ENCODE measurements around the gene NDUFB4. TPM values are rescaled to one million over a fixed set of nuclear protein-coding genes. Genes with fewer than 3 reads are reported as not detected.

Gene NDUFB4
- total and polyA plus RNA-seq, 2 experiments from 2014 or later: 105 to 250 TPM

DNA sequence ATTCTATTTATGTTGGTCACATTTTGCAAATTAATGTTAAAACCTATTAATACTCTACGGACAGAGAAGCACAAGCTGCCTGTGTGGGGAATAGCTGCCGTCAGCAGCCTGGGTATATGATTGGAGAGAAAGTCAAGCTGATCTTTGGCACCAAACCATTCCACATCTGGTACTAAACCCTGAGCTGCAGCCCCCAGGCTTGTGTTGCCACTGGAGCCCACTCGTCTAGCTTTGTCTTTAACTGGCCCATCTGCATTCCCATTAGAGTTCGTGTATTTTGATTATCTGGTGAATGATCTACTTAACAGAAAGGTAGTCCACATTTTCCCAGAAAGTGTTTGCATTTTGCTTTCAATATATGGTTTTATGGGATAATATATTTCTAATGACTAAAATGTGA, 5.4 kb downstream of the NDUFB4 start:
- Histone ChIP-seq H3K4me1 (ENCODE audit: insufficient read depth) (no peaks in the 10 kb centered on the region), H4K20me1 (ENCODE audit: insufficient read depth) (no peaks in the 10 kb centered on the region), H3F3A (ENCODE audit: insufficient read depth) (peaks cover 27% of the 10 kb centered on the region), H3K27me3 (replicated peaks; ENCODE audit: insufficient read depth) (no peaks in the 10 kb centered on the region), H3K4me2 (ENCODE audit: unreplicated experiment) (no peak overlapping the region), H3K36me3 (ENCODE audit: low read depth) (peaks cover 21% of the 10 kb centered on the region), H3K27ac (no peak overlapping the region), H2AFZ (no peak overlapping the region), H3K9me3 (ENCODE audit: low read depth) (no peaks in the 10 kb centered on the region), H3K79me2 (ENCODE audit: insufficient read depth) (peaks cover 24% of the 10 kb centered on the region), H3K4me3 (no peak overlapping the region), H3K9me2 (ENCODE audit: insufficient read depth) (no peaks in the 10 kb centered on the region), H3K9ac (no peak overlapping the region)
- no peak for DNase-seq
- 71% methylated on average over 4 of the region's 4 CpGs for WGBS, 2 experiments (ENCODE audit: low coverage in 1 of 2, low lambda C conversion rate in 2 of 2, missing lambda C conversion rate in 2 of 2)
- TF ChIP-seq EZH2phosphoT487 (IDR thresholded peaks at IDR 0.05; ENCODE audit: insufficient read depth, low read depth) (no peak), EZH2 (IDR thresholded peaks at IDR 0.05; ENCODE audit: insufficient read depth, poor library complexity, severe bottlenecking) (no peak)
- in situ Hi-C loops (cut with MboI): no loop called here

DNA sequence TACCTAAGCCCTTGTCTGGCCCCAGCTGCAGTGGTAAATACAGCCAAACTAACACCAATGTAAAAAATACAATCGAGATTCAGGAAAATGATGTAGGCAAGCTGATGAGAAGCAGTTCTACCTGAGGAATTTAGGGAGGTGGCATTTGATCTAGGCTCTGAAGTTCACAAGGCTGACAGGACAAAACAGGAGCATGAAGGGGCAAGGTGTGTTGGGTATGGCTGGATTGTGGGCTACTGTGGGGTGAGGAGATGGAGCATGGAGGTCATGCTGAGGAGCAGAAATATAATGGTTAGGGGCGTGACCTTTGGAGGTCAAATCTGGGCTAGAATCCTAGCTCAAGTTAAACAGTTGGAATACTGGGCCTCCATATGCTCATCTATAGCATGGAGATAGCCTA, 6.5 kb downstream of the NDUFB4 start:
- Histone ChIP-seq H3K4me1 (ENCODE audit: insufficient read depth) (no peaks in the 10 kb centered on the region), H3K36me3 (ENCODE audit: low read depth) (peaks cover 21% of the 10 kb centered on the region)

DNA sequence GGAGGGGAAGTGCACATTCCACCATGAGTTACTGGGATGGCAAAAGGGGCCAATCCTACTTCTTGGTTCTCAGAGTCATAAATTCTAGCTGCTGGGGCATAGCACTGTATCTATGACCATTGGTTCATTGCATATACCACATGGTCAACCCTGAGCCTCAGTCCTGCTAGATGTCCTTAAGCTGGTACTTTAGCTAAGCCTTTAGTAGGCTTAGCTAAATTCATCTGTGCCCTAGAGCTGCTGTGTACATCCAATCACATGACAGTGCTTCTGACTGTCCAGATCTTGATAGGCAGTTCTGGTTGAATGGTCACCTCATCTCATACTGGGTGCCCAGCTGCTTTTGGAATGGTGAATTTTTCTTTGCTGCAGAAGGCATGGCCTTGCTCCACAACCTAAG, 8.2 kb downstream of the NDUFB4 start:
- Histone ChIP-seq H3K4me1 (ENCODE audit: insufficient read depth) (no peaks in the 10 kb centered on the region), H3K9ac (no peak overlapping the region), H3K9me2 (ENCODE audit: insufficient read depth) (no peaks in the 10 kb centered on the region), H2AFZ (no peak overlapping the region), H3K27me3 (replicated peaks; ENCODE audit: insufficient read depth) (no peaks in the 10 kb centered on the region), H3K4me2 (ENCODE audit: unreplicated experiment) (no peak overlapping the region), H3K36me3 (ENCODE audit: low read depth) (peaks cover 15% of the 10 kb centered on the region), H4K20me1 (ENCODE audit: insufficient read depth) (no peaks in the 10 kb centered on the region), H3K9me3 (ENCODE audit: low read depth) (no peaks in the 10 kb centered on the region), H3K79me2 (ENCODE audit: insufficient read depth) (no peaks in the 10 kb centered on the region), H3K27ac (no peak overlapping the region), H3K4me3 (no peak overlapping the region), H3F3A (ENCODE audit: insufficient read depth) (peaks cover 24% of the 10 kb centered on the region)
- no peak for TF ChIP-seq EZH2 (IDR thresholded peaks at IDR 0.05; ENCODE audit: insufficient read depth, poor library complexity, severe bottlenecking)
- no peak for TF ChIP-seq EZH2phosphoT487 (IDR thresholded peaks at IDR 0.05; ENCODE audit: insufficient read depth, low read depth)
- no peak for DNase-seq
- in situ Hi-C loops (cut with MboI): no loop called here

More for the DNA sequence above, 6.5 kb downstream of the NDUFB4 start:
- Histone ChIP-seq H3K4me2 (ENCODE audit: unreplicated experiment) (no peak overlapping the region), H3K27ac (no peak overlapping the region), H3K9me2 (ENCODE audit: insufficient read depth) (no peaks in the 10 kb centered on the region), H4K20me1 (ENCODE audit: insufficient read depth) (no peaks in the 10 kb centered on the region), H3K27me3 (replicated peaks; ENCODE audit: insufficient read depth) (no peaks in the 10 kb centered on the region), H3K79me2 (ENCODE audit: insufficient read depth) (peaks cover 12% of the 10 kb centered on the region), H3K4me3 (no peak overlapping the region), H3K9me3 (ENCODE audit: low read depth) (no peaks in the 10 kb centered on the region), H2AFZ (no peak overlapping the region), H3K9ac (no peak overlapping the region), H3F3A (ENCODE audit: insufficient read depth) (peaks cover 27% of the 10 kb centered on the region)
- 68 to 85% methylated on average over 2 of the region's 2 CpGs for WGBS, 2 experiments (ENCODE audit: low coverage in 1 of 2, low lambda C conversion rate in 2 of 2, missing lambda C conversion rate in 2 of 2)
- no peak for DNase-seq
- no peak for TF ChIP-seq EZH2phosphoT487 (IDR thresholded peaks at IDR 0.05; ENCODE audit: insufficient read depth, low read depth)
- no peak for TF ChIP-seq EZH2 (IDR thresholded peaks at IDR 0.05; ENCODE audit: insufficient read depth, poor library complexity, severe bottlenecking)
- in situ Hi-C loops (cut with MboI): no loop called here

DNA sequence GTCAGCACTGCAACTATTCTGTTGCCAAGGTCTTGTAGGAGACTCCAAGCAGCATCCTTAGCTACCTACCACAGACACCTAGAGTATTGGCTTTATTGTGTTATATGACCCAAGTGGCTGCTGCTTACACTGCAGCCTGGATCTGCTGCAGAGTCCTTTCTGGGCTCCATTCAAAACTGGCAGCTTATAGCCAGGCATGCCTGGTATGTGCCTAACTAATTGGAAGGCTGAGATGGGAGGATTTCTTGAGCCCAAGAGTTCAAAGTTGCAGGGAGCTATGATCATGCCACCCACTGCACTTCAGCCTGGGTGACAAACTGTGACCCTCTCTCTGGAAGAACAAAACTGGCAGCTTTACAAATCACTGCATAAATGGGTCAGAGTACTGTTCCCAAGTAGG, 8.6 kb downstream of the NDUFB4 start:
- Histone ChIP-seq H3F3A (ENCODE audit: insufficient read depth) (peaks cover 20% of the 10 kb centered on the region), H3K9me3 (ENCODE audit: low read depth) (no peaks in the 10 kb centered on the region), H3K4me1 (ENCODE audit: insufficient read depth) (no peaks in the 10 kb centered on the region), H3K9ac (no peak overlapping the region), H3K9me2 (ENCODE audit: insufficient read depth) (no peaks in the 10 kb centered on the region), H3K79me2 (ENCODE audit: insufficient read depth) (no peaks in the 10 kb centered on the region), H3K36me3 (ENCODE audit: low read depth) (peaks cover 15% of the 10 kb centered on the region), H3K4me3 (no peak overlapping the region), H2AFZ (no peak overlapping the region), H3K27ac (no peak overlapping the region), H4K20me1 (ENCODE audit: insufficient read depth) (no peaks in the 10 kb centered on the region), H3K27me3 (replicated peaks; ENCODE audit: insufficient read depth) (no peaks in the 10 kb centered on the region), H3K4me2 (ENCODE audit: unreplicated experiment) (no peak overlapping the region)
- no peak for TF ChIP-seq EZH2phosphoT487 (IDR thresholded peaks at IDR 0.05; ENCODE audit: insufficient read depth, low read depth)
- in situ Hi-C loops (cut with MboI): no loop called here
- DNase-seq: no peak

DNA sequence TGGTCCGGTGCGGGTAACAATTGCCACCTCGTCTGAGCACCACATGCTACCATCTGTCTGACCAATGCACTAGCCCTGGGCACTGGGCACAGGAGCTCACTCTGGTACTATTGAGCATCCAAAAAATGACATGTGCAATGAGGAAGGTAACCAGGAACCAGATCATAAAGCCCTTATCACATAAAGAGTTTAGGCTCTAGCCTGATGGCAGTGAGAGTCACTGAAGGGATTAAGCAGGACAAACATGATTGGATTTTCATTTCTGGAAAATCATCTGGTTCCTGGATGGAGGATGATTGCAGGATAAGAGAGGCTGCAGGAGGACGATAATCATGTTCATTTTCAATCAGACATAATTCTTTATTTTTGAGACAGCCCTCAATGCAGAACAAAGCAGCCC, 12.4 kb downstream of the NDUFB4 start:
- no peak overlapping the region for H2AFZ ChIP-seq
- H3K9me2 ChIP-seq (ENCODE audit: insufficient read depth): no peaks in the 10 kb centered on the region
- 78 to 85% methylated on average over 4 of the region's 4 CpGs for WGBS, 2 experiments (ENCODE audit: low coverage in 1 of 2, low lambda C conversion rate in 2 of 2, missing lambda C conversion rate in 2 of 2)
- no peaks in the 10 kb centered on the region for H4K20me1 ChIP-seq (ENCODE audit: insufficient read depth)
- no peaks in the 10 kb centered on the region for H3K9me3 ChIP-seq (ENCODE audit: low read depth)
- H3K36me3 ChIP-seq (ENCODE audit: low read depth): no peaks in the 10 kb centered on the region
- no peak overlapping the region for H3K4me3 ChIP-seq
- in situ Hi-C loops (cut with MboI): no loop called here
- H3K27me3 ChIP-seq (replicated peaks; ENCODE audit: insufficient read depth): no peaks in the 10 kb centered on the region
- H3K4me2 ChIP-seq (ENCODE audit: unreplicated experiment): no peak overlapping the region
- TF ChIP-seq EZH2 (IDR thresholded peaks at IDR 0.05; ENCODE audit: insufficient read depth, poor library complexity, severe bottlenecking) (no peak), EZH2phosphoT487 (IDR thresholded peaks at IDR 0.05; ENCODE audit: insufficient read depth, low read depth) (no peak)
- DNase-seq: no peak
- no peaks in the 10 kb centered on the region for H3K79me2 ChIP-seq (ENCODE audit: insufficient read depth)
- no peaks in the 10 kb centered on the region for H3K4me1 ChIP-seq (ENCODE audit: insufficient read depth)
- H3K9ac ChIP-seq: no peak overlapping the region
- H3F3A ChIP-seq (ENCODE audit: insufficient read depth): no peaks in the 10 kb centered on the region; the same call in 1 of the 2 replicates
- no peak overlapping the region for H3K27ac ChIP-seq

All from GM23248 (cell line).